GM19351 (cell line): Measurements from ENCODE around the gene CRAT.

Experiments used
- ATAC-seq: cut with Tn5 transposase; IDR thresholded peaks from one replicate; pipeline ENCODE4 v1.9.1; 2021; ENCODE audit warnings: mild to moderate bottlenecking, moderate library complexity; ENCODE audit not compliant: unreplicated experiment

Gene CRAT

GRCh38 chr9:129110740-129111527 is at the start of gene CRAT, which contains the start of gene PTPA:
TSS of gene CRAT (minus strand) at chr9:129110793. CDS start at chr9:129110509, 284 bp downstream.
TSS of gene PTPA (plus strand) at chr9:129111415. CDS start at chr9:129111601, 186 bp downstream.
- peak; percentile 77 for ATAC-seq

GRCh38 chr9:129156163-129156562 is 45.6 kb upstream of the CRAT start:
- ATAC-seq: no peak

- ATAC-seq: no peak
These were observed 44.4 kb upstream of the CRAT start for GRCh38 chr9:129154866-129155477.

DNA sequence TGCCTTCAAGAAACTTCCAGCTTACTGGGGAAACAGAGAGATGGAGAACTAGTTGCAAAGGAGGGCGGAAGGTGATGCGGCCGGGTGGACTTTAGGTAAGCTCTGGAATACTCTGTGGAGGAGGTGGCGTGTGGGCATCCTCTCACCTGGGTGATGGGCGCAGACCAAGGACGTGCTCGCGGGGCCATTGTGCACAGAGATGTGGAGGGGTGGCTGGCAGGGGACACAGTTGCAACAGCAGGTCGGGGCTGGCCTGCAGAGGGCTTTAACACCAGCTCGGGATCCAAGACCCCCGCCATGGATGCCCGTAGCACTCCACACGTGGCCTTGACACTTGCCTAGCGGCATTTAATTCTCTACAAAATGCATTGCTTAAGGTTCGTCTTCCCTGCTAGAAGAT is 40.9 kb upstream of the CRAT start:
- no peak for ATAC-seq

DNA sequence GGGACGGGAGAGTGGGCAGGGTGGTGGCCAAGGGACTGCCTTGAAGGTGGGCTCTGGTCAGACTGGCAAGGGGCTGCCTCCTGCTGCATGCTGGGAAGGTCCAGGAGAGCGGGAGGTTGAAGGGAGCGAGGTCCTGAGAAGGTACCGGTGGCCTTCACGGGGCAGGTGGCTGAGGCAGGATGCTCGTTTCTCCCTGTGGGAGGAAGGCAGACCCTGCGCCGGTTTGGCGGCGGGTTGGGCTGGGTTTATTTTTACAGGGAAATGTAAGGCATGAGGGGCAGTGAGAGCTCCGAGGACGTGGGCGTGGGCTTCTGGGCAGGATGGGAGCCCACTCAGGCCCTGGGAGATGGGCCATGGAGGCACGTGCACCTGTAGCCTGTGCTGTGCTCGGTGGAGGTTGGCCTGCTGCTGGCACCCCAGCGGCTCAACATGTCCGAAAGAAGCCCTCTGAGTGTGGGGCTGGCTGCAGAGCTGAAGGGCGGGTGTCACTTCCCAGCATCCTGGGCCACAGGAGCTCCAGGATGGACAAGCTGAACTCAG is 40.1 kb upstream of the CRAT start:
- no peak for ATAC-seq

- ATAC-seq: no peak
These were observed 39.5 kb upstream of the CRAT start for GRCh38 chr9:129150122-129150521.

GRCh38 chr9:129149442-129149841 is 38.8 kb upstream of the CRAT start:
- no peak for ATAC-seq

DNA sequence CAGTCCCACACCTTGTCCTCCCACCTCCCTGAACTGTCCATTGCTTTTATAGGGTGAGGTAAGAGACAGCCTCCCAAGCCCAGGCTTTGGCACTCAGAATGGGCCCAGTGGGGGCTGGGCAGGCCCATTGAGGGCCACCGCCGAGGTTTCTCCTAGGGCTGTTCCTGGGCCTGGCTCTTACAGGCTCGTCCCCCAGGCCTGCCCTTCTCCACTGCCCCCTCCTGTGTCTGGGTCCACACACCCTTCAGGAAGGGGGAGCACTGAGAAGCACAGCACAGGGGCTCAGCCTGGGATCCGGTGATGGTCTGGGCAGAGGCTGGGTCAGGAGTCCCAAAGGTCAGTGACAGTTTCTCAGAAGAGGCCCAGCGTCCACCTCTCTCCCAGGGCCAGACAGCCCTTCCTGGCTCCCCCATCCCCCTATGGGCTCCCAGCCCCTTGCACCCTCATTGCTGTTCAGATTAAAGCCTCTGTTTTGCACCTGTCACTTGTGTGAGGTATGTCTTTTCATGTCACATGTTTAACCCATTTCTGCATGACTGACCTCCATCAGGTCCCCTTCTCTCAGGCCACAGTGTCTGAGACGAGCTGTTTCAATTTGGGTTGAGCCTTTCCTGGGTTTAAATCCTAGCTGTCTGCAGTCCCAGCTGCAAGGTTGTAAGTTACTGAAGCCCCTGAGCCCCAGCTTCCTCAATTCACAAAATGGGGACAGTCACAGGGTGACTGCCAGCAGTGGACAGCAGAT is 38.0 kb upstream of the CRAT start:
- no peak for ATAC-seq

- no peak for ATAC-seq
These were observed 35.9 kb upstream of the CRAT start for GRCh38 chr9:129146441-129146941.

- no peak for ATAC-seq
These were observed 35.3 kb upstream of the CRAT start for GRCh38 chr9:129145841-129146292.

DNA sequence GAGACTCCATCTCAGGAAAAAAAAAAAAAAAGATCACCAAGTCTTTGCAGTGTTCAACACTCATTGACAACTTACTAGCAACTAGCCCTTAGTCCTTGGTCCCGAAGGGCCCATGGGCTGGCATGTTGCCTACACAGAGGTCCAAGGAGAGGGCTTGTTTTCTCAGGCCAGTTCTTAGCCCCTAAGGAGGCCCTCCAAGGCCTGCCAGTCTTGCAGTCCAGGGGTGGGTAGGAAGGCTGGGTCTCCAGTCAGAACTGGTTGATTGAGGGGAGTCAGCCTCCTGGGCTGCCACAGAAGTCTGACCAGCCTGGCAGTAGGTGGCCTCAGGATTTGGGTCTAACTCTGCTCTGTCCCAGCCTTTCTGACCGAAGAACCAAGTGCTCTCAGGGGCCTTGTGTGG is 34.7 kb upstream of the CRAT start:
- ATAC-seq: no peak

DNA sequence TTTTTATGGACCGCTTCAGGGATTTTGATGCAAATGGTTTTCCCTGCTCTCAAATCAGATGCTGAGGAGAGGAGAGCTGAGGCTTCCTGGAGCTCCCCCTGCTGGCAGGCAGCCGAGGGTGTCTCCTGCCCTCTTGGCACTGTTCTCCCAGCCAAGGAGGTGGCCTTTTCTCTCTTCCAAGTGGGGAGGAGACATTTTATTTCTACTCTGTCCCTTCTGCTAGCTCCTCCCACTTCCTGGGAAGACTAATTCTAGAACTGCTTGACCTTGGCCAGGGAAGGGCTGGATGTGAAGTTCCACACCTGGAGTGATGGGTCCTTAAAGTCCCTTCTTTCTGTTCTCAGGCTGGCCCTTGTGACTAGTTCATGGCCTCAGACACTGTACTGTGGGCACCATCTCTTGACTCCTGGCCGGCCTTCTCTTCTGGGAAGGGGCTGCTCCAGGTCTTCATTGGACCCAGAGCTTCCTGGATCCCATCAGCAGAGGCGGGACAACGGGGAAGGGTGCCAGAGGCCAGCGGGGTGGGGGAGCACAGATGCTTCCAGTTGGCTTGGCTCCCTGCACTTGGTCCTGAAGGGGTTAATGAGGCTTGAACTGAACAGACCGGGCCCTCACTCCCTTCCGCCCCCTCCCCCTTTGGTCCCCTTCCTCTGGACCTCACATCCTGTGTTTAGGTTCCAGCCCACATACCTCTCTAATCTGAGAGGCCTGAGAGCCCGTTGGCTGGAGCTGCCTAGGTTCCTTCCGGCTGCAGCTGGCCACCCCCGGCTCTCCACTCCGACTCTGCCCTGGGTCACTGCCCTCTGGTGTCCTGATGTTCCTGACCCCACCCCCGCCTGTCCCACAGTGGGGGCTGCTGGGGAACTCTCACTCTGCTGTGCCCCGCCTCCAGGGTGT is 32.7 kb upstream of the CRAT start:
- no peak for ATAC-seq

GRCh38 chr9:129142138-129142935 is 31.7 kb upstream of the CRAT start:
- ATAC-seq: no peak

DNA sequence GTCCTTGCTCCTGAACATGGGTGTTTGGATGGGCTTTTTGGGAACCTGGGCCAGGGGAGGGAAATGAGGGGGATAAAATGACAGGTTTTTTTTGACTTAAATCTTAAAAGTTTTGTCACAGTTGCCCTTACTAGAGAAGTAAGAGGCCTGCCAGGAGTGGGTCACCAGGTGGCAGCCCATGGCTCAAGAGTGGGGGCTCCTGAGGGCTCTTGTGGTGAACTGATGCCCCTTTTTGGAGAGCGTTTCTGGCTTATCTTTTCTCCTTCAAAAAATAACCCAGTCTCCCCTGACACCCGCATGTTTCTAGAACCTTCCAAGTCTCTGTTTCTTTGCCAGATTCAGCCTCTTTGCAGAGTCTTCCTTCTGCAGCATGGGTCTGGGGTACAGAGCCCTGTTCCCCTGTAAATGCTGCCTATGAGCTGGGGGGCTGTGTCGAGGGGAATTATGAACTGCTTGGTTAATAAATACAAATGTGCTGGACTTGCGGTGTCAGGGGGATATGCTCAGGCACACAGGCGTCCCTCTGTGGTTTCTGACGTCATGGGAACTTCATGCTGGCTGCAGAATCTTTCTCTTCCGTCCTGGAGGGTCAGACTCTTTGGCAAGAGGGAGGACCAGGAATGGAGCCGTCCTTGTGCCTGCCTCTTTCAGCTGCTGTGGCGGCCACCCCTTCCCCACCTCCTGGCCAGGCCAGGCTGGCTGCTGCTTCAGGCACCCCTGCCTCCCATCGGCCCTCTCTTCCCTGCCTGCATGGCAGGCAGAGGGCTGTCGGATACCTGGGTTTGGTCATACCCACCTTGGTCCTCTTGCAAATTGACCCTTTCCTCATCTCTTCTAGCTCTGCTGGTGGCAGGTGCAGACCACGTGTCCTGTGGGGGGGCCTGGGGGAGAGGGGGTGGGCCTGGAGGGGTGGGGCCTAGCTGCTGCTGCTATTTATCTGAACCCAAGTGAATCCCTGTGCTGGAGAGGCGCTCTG is 30.8 kb upstream of the CRAT start:
- no peak for ATAC-seq

GRCh38 chr9:129140397-129141065 is 29.9 kb upstream of the CRAT start:
- ATAC-seq: peak; percentile 11

GRCh38 chr9:129139993-129140396 is 29.4 kb upstream of the CRAT start:
- ATAC-seq: peak; percentile 63

DNA sequence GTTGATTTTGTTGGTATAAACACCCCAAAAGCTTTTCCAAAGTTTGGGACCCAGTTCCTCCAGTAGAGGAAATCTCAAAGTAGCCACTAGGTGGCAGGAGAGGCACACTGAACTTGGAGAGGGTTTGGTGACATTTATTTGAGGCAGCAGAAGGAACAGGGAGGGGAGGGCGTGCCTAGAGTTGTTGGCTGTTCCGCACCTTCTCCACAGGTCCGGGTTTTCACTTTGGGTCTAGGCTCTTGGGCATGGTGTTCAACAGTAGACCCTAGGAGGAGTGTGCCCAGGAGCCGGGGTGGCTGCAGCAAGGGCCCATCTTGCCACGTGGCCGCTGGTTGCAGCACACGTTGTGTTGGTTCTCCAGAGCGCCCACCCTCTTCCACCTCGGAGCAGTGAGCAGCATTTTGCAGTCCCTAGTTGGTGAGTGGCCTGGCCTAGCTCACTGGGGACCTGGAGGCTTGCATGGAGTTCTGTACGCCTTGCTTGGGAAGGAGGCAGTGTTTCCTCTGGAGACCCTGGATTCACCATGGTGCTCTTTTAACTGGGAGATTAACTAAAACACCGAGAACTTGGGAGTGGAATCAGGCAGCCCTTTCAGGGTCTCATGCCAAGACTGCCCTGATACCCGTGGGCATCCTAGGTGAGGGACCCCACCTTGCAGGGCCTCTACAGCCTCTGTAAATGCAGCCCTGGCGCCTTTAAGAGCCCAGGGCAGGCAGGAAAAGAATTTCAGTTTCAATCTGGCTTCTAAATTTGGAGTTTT is 28.8 kb upstream of the CRAT start:
- no peak for ATAC-seq
